ENCODE results near the gene ADAMTS9. TPM values are rescaled to one million over a fixed set of nuclear protein-coding genes. Genes with fewer than 3 reads are reported as not detected.

ADAMTS9 gene
- total RNA-seq, 1 donor from 2014 or later = 74.1 TPM

- intact Hi-C loops (cut with DNase I) = no loop called here
- Histone ChIP-seq H3K4me1 (no peaks in the 10 kb centered on the region), H3K9me3 (no peaks in the 10 kb centered on the region), H3K36me3 (no peaks in the 10 kb centered on the region), H3K4me3 (no peak overlapping the region), H3K27ac (no peak overlapping the region), H3K27me3 (no peaks in the 10 kb centered on the region)
- TF ChIP-seq CTCF (IDR thresholded peaks at IDR 0.05) = no peak
- DNase-seq (ENCODE audit: low spot score in 2 of 2) = no peak
Measured at GRCh38 chr3:64495121-64495780, 192.5 kb downstream of the ADAMTS9 start.

GRCh38 chr3:64494526-64494925, 193.3 kb downstream of the ADAMTS9 start:
- no peak for DNase-seq (ENCODE audit: low spot score in 2 of 2)
- Histone ChIP-seq H3K4me1 (no peaks in the 10 kb centered on the region), H3K36me3 (no peaks in the 10 kb centered on the region), H3K27me3 (no peaks in the 10 kb centered on the region), H3K4me3 (no peak overlapping the region), H3K27ac (no peak overlapping the region), H3K9me3 (no peaks in the 10 kb centered on the region)
- TF ChIP-seq CTCF (IDR thresholded peaks at IDR 0.05) = no peak
- intact Hi-C loops (cut with DNase I) = no loop called here

- Histone ChIP-seq H3K27ac (no peak overlapping the region), H3K4me1 (no peaks in the 10 kb centered on the region), H3K27me3 (no peaks in the 10 kb centered on the region), H3K4me3 (no peak overlapping the region), H3K36me3 (no peaks in the 10 kb centered on the region), H3K9me3 (no peaks in the 10 kb centered on the region)
- TF ChIP-seq CTCF (IDR thresholded peaks at IDR 0.05) = no peak
- intact Hi-C loops (cut with DNase I) = no loop called here
- DNase-seq (ENCODE audit: low spot score in 2 of 2) = no peak
Measured at GRCh38 chr3:64493149-64493548, 194.7 kb downstream of the ADAMTS9 start.

- H3K36me3 ChIP-seq = no peaks in the 10 kb centered on the region
- H3K27ac ChIP-seq = no peak overlapping the region
- H3K27me3 ChIP-seq = no peaks in the 10 kb centered on the region
- no peaks in the 10 kb centered on the region for H3K9me3 ChIP-seq
- no peaks in the 10 kb centered on the region for H3K4me1 ChIP-seq
- no peak overlapping the region for H3K4me3 ChIP-seq
- DNase-seq (ENCODE audit: low spot score in 2 of 2) = no peak
- intact Hi-C loops (cut with DNase I) = no loop called here
- TF ChIP-seq CTCF (IDR thresholded peaks at IDR 0.05) = no peak
Measured at GRCh38 chr3:64491843-64492242, 196.0 kb downstream of the ADAMTS9 start.

GRCh38 chr3:64490180-64490724, 197.5 kb downstream of the ADAMTS9 start:
- Histone ChIP-seq H3K27ac (no peak overlapping the region), H3K4me1 (no peaks in the 10 kb centered on the region), H3K9me3 (no peaks in the 10 kb centered on the region), H3K36me3 (no peaks in the 10 kb centered on the region), H3K4me3 (no peak overlapping the region), H3K27me3 (no peaks in the 10 kb centered on the region)
- intact Hi-C loops (cut with DNase I) = no loop called here
- TF ChIP-seq CTCF (IDR thresholded peaks at IDR 0.05) = no peak
- no peak for DNase-seq (ENCODE audit: low spot score in 2 of 2)

All from ascending aorta (tissue), 2 donors.